ENCODE results near the gene SUCO. TPM values are rescaled to one million over a fixed set of nuclear protein-coding genes. Genes with fewer than 3 reads are reported as not detected.

SUCO gene
- total and polyA plus RNA-seq, 2 of the 8 experiments (the other 6 are each of a cell fraction or from before 2014, with no cell fraction given) = 8.3 to 35.8 TPM

DNA sequence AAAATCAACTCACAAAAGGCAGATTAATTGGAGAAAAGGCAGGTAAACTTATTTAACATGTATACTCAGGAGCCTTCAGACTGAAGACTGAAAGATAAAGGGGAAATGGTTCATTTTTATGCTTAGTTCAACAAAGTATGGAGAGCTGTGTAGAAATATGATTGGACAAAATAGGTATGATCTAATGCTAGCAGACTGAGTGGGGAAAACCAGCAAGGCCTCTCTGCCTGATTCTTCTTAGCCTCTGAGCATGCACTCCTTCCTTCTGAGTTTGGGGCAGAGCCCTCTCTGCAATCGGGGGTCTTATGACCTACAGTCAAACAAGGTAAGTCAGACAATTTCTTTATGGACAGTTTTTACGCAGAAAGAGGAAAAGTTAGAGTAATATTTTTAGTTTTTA, 38.8 kb upstream of the SUCO start (continued):
- TF ChIP-seq, protein P1, sequence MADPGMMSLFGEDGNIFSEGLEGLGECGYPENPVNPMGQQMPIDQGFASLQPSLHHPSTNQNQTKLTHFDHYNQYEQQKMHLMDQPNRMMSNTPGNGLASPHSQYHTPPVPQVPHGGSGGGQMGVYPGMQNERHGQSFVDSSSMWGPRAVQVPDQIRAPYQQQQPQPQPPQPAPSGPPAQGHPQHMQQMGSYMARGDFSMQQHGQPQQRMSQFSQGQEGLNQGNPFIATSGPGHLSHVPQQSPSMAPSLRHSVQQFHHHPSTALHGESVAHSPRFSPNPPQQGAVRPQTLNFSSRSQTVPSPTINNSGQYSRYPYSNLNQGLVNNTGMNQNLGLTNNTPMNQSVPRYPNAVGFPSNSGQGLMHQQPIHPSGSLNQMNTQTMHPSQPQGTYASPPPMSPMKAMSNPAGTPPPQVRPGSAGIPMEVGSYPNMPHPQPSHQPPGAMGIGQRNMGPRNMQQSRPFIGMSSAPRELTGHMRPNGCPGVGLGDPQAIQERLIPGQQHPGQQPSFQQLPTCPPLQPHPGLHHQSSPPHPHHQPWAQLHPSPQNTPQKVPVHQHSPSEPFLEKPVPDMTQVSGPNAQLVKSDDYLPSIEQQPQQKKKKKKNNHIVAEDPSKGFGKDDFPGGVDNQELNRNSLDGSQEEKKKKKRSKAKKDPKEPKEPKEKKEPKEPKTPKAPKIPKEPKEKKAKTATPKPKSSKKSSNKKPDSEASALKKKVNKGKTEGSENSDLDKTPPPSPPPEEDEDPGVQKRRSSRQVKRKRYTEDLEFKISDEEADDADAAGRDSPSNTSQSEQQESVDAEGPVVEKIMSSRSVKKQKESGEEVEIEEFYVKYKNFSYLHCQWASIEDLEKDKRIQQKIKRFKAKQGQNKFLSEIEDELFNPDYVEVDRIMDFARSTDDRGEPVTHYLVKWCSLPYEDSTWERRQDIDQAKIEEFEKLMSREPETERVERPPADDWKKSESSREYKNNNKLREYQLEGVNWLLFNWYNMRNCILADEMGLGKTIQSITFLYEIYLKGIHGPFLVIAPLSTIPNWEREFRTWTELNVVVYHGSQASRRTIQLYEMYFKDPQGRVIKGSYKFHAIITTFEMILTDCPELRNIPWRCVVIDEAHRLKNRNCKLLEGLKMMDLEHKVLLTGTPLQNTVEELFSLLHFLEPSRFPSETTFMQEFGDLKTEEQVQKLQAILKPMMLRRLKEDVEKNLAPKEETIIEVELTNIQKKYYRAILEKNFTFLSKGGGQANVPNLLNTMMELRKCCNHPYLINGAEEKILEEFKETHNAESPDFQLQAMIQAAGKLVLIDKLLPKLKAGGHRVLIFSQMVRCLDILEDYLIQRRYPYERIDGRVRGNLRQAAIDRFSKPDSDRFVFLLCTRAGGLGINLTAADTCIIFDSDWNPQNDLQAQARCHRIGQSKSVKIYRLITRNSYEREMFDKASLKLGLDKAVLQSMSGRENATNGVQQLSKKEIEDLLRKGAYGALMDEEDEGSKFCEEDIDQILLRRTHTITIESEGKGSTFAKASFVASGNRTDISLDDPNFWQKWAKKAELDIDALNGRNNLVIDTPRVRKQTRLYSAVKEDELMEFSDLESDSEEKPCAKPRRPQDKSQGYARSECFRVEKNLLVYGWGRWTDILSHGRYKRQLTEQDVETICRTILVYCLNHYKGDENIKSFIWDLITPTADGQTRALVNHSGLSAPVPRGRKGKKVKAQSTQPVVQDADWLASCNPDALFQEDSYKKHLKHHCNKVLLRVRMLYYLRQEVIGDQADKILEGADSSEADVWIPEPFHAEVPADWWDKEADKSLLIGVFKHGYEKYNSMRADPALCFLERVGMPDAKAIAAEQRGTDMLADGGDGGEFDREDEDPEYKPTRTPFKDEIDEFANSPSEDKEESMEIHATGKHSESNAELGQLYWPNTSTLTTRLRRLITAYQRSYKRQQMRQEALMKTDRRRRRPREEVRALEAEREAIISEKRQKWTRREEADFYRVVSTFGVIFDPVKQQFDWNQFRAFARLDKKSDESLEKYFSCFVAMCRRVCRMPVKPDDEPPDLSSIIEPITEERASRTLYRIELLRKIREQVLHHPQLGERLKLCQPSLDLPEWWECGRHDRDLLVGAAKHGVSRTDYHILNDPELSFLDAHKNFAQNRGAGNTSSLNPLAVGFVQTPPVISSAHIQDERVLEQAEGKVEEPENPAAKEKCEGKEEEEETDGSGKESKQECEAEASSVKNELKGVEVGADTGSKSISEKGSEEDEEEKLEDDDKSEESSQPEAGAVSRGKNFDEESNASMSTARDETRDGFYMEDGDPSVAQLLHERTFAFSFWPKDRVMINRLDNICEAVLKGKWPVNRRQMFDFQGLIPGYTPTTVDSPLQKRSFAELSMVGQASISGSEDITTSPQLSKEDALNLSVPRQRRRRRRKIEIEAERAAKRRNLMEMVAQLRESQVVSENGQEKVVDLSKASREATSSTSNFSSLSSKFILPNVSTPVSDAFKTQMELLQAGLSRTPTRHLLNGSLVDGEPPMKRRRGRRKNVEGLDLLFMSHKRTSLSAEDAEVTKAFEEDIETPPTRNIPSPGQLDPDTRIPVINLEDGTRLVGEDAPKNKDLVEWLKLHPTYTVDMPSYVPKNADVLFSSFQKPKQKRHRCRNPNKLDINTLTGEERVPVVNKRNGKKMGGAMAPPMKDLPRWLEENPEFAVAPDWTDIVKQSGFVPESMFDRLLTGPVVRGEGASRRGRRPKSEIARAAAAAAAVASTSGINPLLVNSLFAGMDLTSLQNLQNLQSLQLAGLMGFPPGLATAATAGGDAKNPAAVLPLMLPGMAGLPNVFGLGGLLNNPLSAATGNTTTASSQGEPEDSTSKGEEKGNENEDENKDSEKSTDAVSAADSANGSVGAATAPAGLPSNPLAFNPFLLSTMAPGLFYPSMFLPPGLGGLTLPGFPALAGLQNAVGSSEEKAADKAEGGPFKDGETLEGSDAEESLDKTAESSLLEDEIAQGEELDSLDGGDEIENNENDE (IDR thresholded peaks at IDR 0.05; ENCODE audit: insufficient replicate concordance, low read length) = no peak
- TF ChIP-seq TCF12 (IDR thresholded peaks at IDR 0.05; ENCODE audit: low read depth, low read length) (no peak), EP300 (IDR thresholded peaks at IDR 0.05; ENCODE audit: borderline replicate concordance in 1 of 2, low read depth in 2 of 2, low read length in 2 of 2) (no peak), POU5F1 (IDR thresholded peaks at IDR 0.05; ENCODE audit: low read depth, low read length) (no peak), SP2 (IDR thresholded peaks at IDR 0.05; ENCODE audit: low read length) (no peak), CEBPB (IDR thresholded peaks at IDR 0.05; ENCODE audit: low read depth, low read length) (no peak)
